Measurements from ENCODE around the gene RNPS1.

RNPS1 gene

DNA sequence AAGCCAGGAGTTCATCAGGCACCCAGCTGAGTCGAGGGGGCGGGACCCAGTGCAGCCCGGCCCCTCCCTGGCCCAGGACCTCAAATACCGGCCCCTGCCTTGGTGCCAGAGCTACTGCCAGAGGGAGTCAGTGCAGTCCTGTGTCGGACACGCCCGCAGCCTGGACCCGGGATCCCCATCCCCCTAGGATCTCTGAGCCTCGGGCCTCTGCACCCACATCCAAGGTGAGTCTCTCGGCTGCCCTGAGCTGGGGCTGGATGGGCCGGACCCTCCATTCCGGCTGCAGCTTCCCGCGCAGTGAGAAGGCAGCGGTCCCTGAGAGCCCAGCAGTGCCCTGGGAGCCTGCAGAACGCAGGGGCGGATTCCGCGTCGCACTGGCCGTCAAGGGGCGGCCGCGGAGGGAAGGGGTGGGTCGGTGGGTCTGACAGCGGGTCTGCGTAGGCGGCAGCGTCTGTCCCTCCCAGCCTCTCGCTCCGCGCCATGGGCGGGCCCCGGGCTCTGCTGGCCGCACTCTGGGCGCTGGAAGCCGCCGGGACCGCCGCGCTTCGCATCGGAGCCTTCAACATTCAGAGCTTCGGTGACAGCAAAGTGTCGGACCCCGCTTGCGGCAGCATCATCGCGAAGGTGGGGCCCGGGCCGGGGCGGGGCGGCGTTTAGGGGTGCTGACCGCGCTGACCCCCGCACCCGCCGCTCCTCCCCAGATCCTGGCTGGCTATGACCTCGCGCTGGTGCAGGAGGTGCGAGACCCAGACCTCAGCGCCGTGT lies 31.4 kb downstream of the RNPS1 start, which contains the start of gene DNASE1L2:
TSS of gene DNASE1L2 (plus strand) at position 108 of the 765 bp plus-strand sequence. CDS start at position 481, 373 bp downstream.
- DNase-seq (ENCODE audit: low read depth in 2 of 3, low spot score in 1 of 3): no peak

DNA sequence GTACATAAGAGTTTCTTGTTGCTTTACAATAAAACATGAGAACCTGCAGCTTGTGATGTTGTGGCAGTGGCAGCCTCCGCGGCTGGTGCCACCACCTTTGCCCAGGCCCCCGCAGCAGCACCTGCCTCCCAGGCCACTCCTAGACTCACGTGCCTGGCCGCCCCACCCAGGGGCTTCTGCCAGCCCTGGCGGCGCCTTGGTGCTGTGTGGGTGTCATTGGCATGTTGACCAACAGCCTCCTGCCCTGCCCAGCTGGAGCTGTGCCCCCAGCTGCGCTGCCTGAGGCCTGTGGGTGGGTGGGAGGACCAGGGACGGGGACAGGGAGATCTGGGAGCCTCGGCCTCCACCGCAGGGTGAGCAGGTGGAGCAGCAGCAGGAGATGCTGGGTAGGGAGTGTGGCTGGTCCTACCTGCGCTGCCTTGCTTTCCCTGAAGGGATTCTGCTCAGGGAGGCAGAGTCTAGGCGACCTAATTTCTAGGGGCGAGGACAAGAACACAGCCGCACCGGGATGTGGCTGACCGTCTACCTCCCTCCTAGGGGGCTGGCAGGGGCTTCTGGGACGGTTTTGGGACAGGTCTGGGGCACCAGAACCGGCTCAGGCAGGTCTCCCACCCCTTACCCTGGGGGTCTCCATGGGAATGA lies 32.1 kb downstream of the RNPS1 start:
- no peak for DNase-seq (ENCODE audit: low read depth in 2 of 3, low spot score in 1 of 3)

DNA sequence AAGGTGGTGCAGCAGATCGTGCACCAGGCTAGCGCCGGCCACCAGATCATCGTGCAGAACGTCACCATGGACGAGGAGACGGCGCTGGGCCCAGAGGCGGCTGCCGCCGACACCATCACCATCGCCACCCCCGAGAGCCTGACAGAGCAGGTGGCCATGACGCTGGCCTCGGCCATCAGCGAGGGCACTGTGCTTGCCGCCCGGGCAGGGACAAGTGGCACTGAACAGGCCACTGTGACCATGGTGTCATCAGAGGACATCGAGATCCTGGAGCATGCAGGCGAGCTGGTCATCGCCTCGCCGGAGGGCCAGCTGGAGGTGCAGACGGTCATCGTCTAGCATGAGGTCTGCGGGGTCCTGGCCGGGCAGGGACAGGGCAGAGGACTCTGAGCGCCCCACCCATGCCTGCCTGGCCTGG lies 32.7 kb downstream of the RNPS1 start:
- no peak for DNase-seq (ENCODE audit: low read depth in 2 of 3, low spot score in 1 of 3)

- no peak for DNase-seq (ENCODE audit: low read depth in 2 of 3, low spot score in 1 of 3)
Measured at GRCh38 chr16:2234813-2235170, 33.1 kb downstream of the RNPS1 start.

DNA sequence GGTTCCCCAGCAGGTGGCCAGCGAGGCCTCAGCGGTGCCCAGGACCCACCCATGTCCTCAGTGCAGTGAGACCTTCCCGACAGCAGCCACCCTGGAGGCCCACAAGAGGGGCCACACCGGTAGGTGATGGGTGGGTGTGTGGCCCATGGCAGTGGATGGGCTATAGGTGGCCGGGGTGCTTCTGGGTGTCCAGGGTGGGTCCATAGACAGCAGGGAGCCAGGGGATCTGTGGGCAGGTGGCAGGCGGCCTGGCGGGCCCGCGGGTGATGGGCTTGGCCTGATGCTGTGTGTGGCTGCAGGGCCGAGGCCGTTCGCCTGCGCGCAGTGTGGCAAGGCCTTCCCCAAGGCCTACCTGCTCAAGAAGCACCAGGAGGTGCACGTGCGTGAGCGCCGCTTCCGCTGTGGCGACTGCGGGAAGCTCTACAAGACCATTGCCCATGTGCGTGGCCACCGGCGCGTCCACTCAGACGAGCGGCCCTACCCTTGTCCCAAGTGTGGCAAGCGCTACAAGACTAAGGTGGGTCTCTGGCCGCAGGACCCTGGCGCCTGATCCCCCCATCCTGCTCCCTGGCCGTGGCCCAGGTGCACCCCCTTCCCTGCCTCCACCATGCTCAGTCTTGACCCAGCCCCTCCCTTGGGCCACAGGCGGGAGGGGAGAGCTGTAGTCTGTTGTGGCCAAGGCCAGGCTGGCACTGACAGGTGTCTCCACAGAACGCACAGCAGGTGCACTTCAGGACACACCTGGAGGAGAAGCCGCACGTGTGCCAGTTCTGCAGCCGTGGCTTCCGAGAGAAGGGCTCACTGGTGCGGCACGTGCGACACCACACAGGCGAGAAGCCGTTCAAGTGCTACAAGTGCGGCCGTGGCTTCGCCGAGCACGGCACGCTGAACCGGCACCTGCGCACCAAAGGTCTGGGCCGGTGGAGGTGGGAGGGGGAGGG lies 33.8 kb downstream of the RNPS1 start:
- no peak for DNase-seq (ENCODE audit: low read depth in 2 of 3, low spot score in 1 of 3)

GRCh38 chr16:2233046-2233775 lies 34.7 kb downstream of the RNPS1 start:
- no peak for DNase-seq (ENCODE audit: low read depth in 2 of 3, low spot score in 1 of 3)

- DNase-seq (ENCODE audit: low read depth in 2 of 3, low spot score in 1 of 3): no peak
Measured at GRCh38 chr16:2232094-2232990, 35.6 kb downstream of the RNPS1 start.

GRCh38 chr16:2231016-2231931 lies 36.7 kb downstream of the RNPS1 start:
- DNase-seq (ENCODE audit: low read depth in 2 of 3, low spot score in 1 of 3): no peak

GRCh38 chr16:2230376-2230775 lies 37.5 kb downstream of the RNPS1 start:
- no peak for DNase-seq (ENCODE audit: low read depth in 2 of 3, low spot score in 1 of 3)

GRCh38 chr16:2229632-2230250 lies 38.2 kb downstream of the RNPS1 start:
- no peak for DNase-seq (ENCODE audit: low read depth in 2 of 3, low spot score in 1 of 3)

GRCh38 chr16:2229091-2229490 lies 38.8 kb downstream of the RNPS1 start:
- no peak for DNase-seq (ENCODE audit: low read depth in 2 of 3, low spot score in 1 of 3)

- DNase-seq (ENCODE audit: low read depth in 2 of 3, low spot score in 1 of 3): no peak
Measured at GRCh38 chr16:2228161-2228824, 39.6 kb downstream of the RNPS1 start.

GRCh38 chr16:2226918-2227317 lies 41.0 kb downstream of the RNPS1 start:
- DNase-seq (ENCODE audit: low read depth in 2 of 3, low spot score in 1 of 3): no peak

- no peak for DNase-seq (ENCODE audit: low read depth in 2 of 3, low spot score in 1 of 3)
Measured at GRCh38 chr16:2226245-2226793, 41.6 kb downstream of the RNPS1 start.

DNA sequence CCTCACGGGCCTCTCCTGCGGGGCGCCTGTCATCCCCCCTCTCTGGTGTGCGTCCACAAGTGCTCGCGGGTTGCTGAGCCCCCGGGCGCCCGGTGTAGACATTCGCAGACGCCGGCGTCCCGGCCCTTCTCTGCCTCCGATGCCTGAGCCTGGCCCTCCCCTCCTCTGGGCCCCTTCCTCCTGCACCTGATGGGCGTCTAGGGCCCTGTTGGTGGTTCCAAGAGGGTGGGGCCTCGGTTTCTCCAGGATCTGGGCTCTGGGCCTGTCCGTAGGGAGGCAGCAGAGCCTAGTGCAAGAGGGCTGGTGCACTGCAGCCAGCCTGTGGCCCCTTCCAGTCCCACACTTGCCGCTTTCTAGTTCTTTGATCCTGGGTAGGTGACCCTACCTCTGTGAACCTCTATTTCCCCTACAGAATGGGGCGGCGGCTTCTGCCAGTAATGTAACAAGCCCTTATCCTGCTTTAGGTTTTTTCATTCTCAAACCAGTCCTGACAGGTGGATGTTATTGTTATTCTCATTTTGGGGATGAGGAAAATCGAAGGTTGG lies 43.9 kb downstream of the RNPS1 start:
- DNase-seq (ENCODE audit: low read depth in 2 of 3, low spot score in 1 of 3): peak in 1 of 3 donors; percentile 34

- peak; percentile 99 to 100 (median 100) for DNase-seq (ENCODE audit: low read depth in 2 of 3, low spot score in 1 of 3)
Measured at GRCh38 chr16:2223221-2223941, 44.5 kb downstream of the RNPS1 start, which contains the start of gene E4F1. Gene E4F1 (plus strand): TSS chr16:2223591. CDS start chr16:2223614, 23 bp downstream.
